Upper lobe of right lung (tissue), 1 donor: ENCODE measurements around the gene ACVR1B. TPM values are rescaled to one million over a fixed set of nuclear protein-coding genes. Genes with fewer than 3 reads are reported as not detected.

ENCODE experiments used
- ATAC-seq: fragments of 200-7000 bp; cut with Tn5 transposase; one replicate; pipeline ENCODE4 v1.9.1; 2020; ENCODE audit warnings: mild to moderate bottlenecking, moderate library complexity
- DNase-seq: peaks from one replicate; pipeline ENCODE4 v3.0.0-alpha.2; 2020
- H3K27ac ChIP-seq: fragments of 200-600 bp; one replicate; pipeline ENCODE4 v1.8.0; 2022
- H3K27me3 ChIP-seq: fragments of 200-600 bp; one replicate; pipeline ENCODE4 v1.8.0; 2022; ENCODE audit warnings: mild to moderate bottlenecking
- H3K36me3 ChIP-seq: fragments of 200-600 bp; one replicate; pipeline ENCODE4 v1.8.0; 2022
- H3K4me1 ChIP-seq: fragments of 200-600 bp; one replicate; pipeline ENCODE4 v1.8.0; 2022
- H3K4me3 ChIP-seq: fragments of 200-600 bp; one replicate; pipeline ENCODE4 v1.8.0; 2022; ENCODE audit warnings: mild to moderate bottlenecking
- H3K9me3 ChIP-seq: fragments of 200-600 bp; one replicate; pipeline ENCODE4 v1.8.0; 2022
- intact Hi-C: fragments of 100-400 bp; cut with DNase I; formaldehyde crosslinking; loops from one replicate; pipeline ENCODE4 v1.11.0; 2022
- total RNA-seq: library from RNA; stranded (reverse); fragmentation: NEBNext Ultra II Directional; extraction: Animal tissue kit (Norgen Biotek cat#: 25700); gene quantifications from one replicate; pipeline ENCODE4 v1.2.1, GENCODE V29; 2021
- TF ChIP-seq, protein P1 (sequence below): fragments of 200-600 bp; IDR thresholded peaks from one replicate; pipeline ENCODE4 v1.8.0; 2022; ENCODE audit warnings: antibody characterized with exemption
- donor health status: DM: no; HTN: yes; CAD: no; lungs with severe emphysema.

ACVR1B gene
- total RNA-seq, 1 donor from 2014 or later, result 33.5 TPM

DNA sequence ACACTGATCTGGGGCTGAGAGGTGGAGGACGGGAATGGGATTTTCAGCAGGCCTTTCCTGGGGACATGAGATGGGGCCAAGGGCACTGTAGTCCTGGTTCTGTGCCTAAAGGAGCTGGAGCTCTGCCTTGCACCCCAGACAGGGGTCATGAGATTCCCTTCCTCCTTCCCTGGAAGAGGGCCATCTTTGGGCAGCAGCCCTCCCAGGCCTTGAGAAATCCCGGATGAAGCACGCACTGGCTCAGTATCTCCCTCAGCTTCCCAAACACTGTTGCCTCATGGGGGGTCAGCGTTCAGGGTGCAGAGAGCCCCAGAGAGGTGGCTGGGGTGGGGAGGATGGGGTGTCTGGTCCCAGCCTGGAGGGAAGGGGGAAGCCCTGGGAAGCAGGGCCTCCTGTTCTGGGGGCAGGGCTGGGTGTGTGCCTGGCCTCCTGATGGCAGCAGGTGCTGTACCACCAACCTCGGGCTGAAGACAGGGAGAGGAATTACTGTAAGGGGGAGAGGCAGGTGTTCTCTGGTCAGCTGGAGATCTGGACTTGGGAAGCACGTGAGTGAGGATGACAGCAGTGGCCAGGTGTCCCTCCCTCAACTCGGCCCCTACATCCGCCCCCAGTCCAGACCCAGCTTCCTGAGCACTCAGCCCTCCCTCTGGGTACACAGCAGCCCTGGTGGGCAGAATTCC is 91.3 kb downstream of the ACVR1B start:
- Histone ChIP-seq H3K9me3 (no peaks in the 10 kb centered on the region), H3K27ac (peak overlapping the region; percentile 78), H3K36me3 (no peaks in the 10 kb centered on the region), H3K27me3 (no peaks in the 10 kb centered on the region), H3K4me1 (peaks cover 50% of the 10 kb centered on the region), H3K4me3 (no peak overlapping the region)
- ATAC-seq, result no peak
- no peak for DNase-seq
- TF ChIP-seq, protein P1, sequence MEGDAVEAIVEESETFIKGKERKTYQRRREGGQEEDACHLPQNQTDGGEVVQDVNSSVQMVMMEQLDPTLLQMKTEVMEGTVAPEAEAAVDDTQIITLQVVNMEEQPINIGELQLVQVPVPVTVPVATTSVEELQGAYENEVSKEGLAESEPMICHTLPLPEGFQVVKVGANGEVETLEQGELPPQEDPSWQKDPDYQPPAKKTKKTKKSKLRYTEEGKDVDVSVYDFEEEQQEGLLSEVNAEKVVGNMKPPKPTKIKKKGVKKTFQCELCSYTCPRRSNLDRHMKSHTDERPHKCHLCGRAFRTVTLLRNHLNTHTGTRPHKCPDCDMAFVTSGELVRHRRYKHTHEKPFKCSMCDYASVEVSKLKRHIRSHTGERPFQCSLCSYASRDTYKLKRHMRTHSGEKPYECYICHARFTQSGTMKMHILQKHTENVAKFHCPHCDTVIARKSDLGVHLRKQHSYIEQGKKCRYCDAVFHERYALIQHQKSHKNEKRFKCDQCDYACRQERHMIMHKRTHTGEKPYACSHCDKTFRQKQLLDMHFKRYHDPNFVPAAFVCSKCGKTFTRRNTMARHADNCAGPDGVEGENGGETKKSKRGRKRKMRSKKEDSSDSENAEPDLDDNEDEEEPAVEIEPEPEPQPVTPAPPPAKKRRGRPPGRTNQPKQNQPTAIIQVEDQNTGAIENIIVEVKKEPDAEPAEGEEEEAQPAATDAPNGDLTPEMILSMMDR, result no peak
- intact Hi-C loops, result no loop called here

DNA sequence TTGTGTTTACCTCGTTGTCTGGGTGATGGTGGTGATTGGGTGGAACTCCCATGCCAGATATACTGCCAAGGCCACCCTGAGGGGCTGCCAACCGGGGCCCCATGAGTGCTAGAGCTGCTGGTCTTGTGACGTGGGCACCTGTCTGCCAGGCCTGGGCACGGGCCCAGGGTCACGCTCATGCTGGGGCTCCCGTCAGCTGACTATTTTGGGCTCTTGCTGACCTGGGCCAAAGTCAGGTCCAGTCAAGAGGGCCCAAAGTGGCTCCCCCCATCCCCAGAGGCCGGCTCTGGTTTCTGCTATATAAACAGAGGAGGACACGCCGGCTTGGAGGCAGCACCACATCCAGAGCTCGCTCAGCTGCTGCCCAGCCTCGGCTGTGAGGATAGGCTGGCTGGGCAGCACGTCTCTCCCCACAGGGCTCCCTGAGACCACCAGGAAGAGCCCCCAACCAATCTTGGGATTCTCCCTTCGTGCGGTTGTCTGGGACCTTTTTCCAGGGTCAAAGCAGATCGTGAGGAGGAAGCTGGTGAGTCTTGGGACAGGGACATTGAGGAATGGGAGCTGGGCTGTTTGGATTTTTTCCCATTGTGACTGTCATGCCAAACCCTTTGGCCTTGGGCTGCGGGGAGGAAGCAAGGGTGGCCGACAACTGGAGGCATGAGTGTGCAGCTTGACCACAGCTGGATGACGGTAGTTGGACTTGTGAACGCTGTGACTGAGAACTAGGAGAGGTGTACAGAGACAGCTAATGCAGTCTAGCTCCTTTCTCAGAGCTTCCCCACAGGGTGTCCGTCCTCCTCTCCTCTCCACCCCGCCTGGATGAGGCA is 92.1 kb downstream of the ACVR1B start:
- DNase-seq (no peak), ATAC-seq (no peak)
- Histone ChIP-seq H3K4me1 (peaks cover 47% of the 10 kb centered on the region), H3K9me3 (no peaks in the 10 kb centered on the region), H3K36me3 (no peaks in the 10 kb centered on the region), H3K4me3 (no peak overlapping the region), H3K27me3 (no peaks in the 10 kb centered on the region), H3K27ac (peak overlapping the region; percentile 78)
- TF ChIP-seq, protein P1, result no peak
- intact Hi-C loops, result no loop called here

DNA sequence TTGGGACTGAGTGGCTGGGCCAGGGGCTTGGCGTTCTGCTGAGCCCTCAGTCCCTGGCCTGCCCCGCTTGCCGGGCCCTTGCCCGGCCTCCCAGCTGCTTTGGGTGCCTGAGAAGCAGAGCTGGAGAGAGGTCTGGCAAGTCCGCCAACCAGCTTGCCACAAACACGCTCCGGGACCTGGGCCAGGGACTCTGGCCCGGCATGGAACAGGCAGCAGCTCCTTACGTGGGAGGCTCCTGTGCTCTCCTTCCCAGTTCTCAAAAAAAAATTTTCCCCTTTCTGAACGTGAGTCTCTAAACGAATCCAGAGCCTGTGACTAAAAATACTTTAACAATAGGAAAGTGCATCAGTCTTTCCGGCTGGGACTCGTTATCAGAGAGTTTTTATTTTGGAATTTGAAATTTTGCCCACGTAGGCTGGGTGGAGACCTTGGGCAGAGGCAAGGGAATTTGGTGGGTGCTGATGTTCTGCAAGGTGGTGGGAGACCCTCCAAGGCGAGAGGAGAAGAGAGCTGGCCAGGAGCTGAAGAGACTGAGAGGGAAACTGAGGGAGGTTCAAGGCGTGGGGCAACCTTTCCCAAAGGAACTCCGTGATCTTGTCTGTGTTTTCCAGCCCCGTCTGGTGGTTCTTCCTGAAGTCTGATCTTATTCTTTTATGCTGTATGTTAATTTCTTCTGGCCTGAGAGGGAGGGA is 92.9 kb downstream of the ACVR1B start:
- Histone ChIP-seq H3K36me3 (no peaks in the 10 kb centered on the region), H3K27ac (peak overlapping the region; percentile 78), H3K9me3 (no peaks in the 10 kb centered on the region), H3K4me1 (peaks cover 45% of the 10 kb centered on the region), H3K27me3 (no peaks in the 10 kb centered on the region), H3K4me3 (no peak overlapping the region)
- DNase-seq (peak; percentile 84), ATAC-seq (peak; percentile 59)
- TF ChIP-seq, protein P1, result no peak
- intact Hi-C loops, result no loop called here

DNA sequence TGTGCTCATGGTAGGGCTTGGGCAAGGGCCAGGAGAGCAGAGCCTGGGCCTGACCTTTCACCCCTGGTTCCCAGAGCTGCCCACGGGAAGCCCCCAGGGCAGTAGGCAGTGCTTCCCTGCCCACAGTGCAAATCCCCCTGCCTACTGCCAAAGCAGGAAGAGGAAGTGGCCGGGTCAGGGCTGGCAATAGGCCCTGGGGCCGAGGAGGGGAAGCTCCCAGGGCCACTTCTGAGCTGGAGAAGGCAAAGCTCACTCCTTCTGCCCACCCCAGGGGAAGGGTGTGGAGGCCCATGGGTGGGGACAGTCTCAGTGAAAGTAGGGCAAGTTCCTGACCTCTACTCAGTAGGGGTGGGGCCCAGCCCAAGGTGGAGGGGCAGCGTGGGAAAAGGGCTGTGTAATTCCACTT is 94.3 kb downstream of the ACVR1B start:
- TF ChIP-seq, protein P1, result no peak
- ATAC-seq (peak; percentile 68), DNase-seq (peak; percentile 84)
- Histone ChIP-seq H3K9me3 (no peaks in the 10 kb centered on the region), H3K4me1 (peaks cover 56% of the 10 kb centered on the region), H3K27ac (peak overlapping the region; percentile 78), H3K36me3 (no peaks in the 10 kb centered on the region), H3K4me3 (no peak overlapping the region), H3K27me3 (no peaks in the 10 kb centered on the region)
- intact Hi-C loops, result no loop called here

Other genes starting within 250 kb of the ACVR1B start
- 1.5 TPM for gene FIGNL2, start 103.0 kb upstream of the ACVR1B start, total RNA-seq
- gene ANKRD33, start 63.6 kb upstream of the ACVR1B start, total RNA-seq, result not detected
- 223 TPM for gene ACVRL1, start 44.2 kb upstream of the ACVR1B start, total RNA-seq
- gene TAMALIN, start 55.2 kb downstream of the ACVR1B start, total RNA-seq, result 199 TPM
- gene NR4A1, start 99.7 kb downstream of the ACVR1B start, total RNA-seq, result 67.0 TPM
- gene ATG101, start 118.3 kb downstream of the ACVR1B start, total RNA-seq, result 37.3 TPM
- 6.1 TPM for gene SMIM41, start 128.0 kb downstream of the ACVR1B start, total RNA-seq
- 8.6 TPM for gene KRT80, start 240.3 kb downstream of the ACVR1B start, total RNA-seq